Omental fat pad (tissue), 4 donors: ENCODE results near the gene IGBP1. TPM values are rescaled to one million over a fixed set of nuclear protein-coding genes. Genes with fewer than 3 reads are reported as not detected.
"Not testable (repeated sequence)": the region's sequence is repeated elsewhere in the genome, so short reads cannot be mapped to it uniquely, and the experiment has no call there.

Experiments
- ATAC-seq: fragments of 150-250 bp; one replicate; pipeline ENCODE4 v1.9.1; 2016; ENCODE audit warnings: mild to moderate bottlenecking, moderate library complexity; ENCODE audit not compliant: low FRiP score
- DNase-seq: peaks from one replicate; pipeline ENCODE4 v3.0.0-alpha.2; 2019; ENCODE audit warnings: low spot score
- CTCF ChIP-seq, 3 donors: fragments of 450-650 bp; IDR thresholded peaks; one replicate each; pipeline ENCODE4 v1.5.1; 2016 to 2017; ENCODE audit warnings: antibody characterized with exemption in 3 of 3, mild to moderate bottlenecking in 3 of 3, moderate library complexity in 2 of 3
- total RNA-seq, 4 donors: library from RNA; depleted of rRNA; stranded (reverse); fragments of >200 nt; gene quantifications; one replicate each; pipeline ENCODE4 v1.1.0, GENCODE V29; 2016

Gene IGBP1
- total RNA-seq, 4 donors from 2014 or later: 43.1 to 63.7 (median 54.4) TPM

- DNase-seq (no peak), ATAC-seq (no peak)
- TF ChIP-seq CTCF (IDR thresholded peaks at IDR 0.05): no peak
Measured at GRCh38 chrX:70208479-70208878, 75.2 kb downstream of the IGBP1 start.

DNA sequence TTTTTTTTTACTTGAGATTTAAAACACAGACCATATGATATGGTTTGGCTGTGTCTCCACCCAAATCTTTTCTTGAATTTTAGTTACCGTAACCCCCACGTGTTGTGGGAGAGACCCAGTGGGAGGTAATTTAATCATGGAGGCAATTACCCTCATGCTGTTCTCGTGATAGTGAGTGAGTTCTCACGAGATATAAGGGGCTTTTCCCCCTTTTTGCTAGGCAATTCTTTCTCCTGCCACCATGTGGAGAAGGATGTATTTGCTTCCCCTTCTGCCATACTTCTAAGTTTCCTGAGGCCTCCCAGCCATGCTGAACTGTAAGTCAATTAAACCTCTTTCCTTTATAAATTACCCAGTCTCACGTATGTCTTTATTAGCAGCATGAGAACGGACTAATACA, 76.3 kb downstream of the IGBP1 start:
- ATAC-seq, DNase-seq: not testable (repeated sequence)

Other genes starting within 250 kb of the IGBP1 start
- gene AWAT2, start 83.5 kb upstream of the IGBP1 start, total RNA-seq: not detected
- not detected for gene OTUD6A, start 71.0 kb upstream of the IGBP1 start, total RNA-seq
- gene DGAT2L6, start 44.0 kb downstream of the IGBP1 start, total RNA-seq: not detected
- not detected for gene AWAT1, start 101.2 kb downstream of the IGBP1 start, total RNA-seq
- gene P2RY4, start 126.8 kb downstream of the IGBP1 start, total RNA-seq: under 1 TPM in 2 of 4 donors, not detected in 2; 0.28 to 0.79 TPM
- gene ARR3, start 134.9 kb downstream of the IGBP1 start, total RNA-seq: not detected
- gene RAB41, start 148.7 kb downstream of the IGBP1 start, total RNA-seq: not detected
- gene PDZD11, start 156.5 kb downstream of the IGBP1 start, total RNA-seq: 10 to 100 TPM; 20.7 to 31.7 (median 28.3) TPM
- 1 to 10 TPM in 1 of 4 donors, under 1 TPM in 2, not detected in 1; 0.09 to 1.2 (median 0.32) TPM for gene KIF4A, start 156.7 kb downstream of the IGBP1 start, total RNA-seq